Tongue (tissue), 2 donors: ENCODE results near the gene ITSN2. TPM values are rescaled to one million over a fixed set of nuclear protein-coding genes. Genes with fewer than 3 reads are reported as not detected.
"Not testable (repeated sequence)": the region's sequence is repeated elsewhere in the genome, so short reads cannot be mapped to it uniquely, and the experiment has no call there.

Source experiments
- DNase-seq: peaks from one replicate; pipeline ENCODE4 v3.0.0-alpha.2; 2015
- total RNA-seq: library from RNA; depleted of rRNA; stranded (reverse); fragments of >200 nt; gene quantifications from one replicate; pipeline ENCODE4 v1.2.3, GENCODE V29; 2014

The ITSN2 gene
- total RNA-seq, 1 donor from 2014 or later = 44.4 TPM

DNA sequence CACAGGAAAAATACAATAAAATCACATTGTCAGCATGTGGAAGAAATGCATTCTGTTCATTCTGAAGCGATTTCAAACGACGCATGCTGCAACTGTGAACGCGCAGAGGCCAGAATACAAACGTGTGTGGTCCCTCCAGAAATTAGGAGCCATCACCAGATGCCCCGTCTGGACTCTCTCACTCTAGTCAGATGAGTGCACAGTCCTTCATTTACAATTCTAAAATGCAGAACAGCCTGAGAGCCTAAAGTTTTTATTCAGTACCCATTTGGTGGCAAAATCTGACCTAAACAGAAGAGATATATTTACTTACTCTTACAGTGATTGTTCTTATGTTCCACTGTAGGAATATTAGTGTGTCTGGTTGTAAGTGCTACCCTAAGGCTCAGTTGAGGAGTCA is 148.9 kb downstream of the ITSN2 start:
- DNase-seq = no peak

DNA sequence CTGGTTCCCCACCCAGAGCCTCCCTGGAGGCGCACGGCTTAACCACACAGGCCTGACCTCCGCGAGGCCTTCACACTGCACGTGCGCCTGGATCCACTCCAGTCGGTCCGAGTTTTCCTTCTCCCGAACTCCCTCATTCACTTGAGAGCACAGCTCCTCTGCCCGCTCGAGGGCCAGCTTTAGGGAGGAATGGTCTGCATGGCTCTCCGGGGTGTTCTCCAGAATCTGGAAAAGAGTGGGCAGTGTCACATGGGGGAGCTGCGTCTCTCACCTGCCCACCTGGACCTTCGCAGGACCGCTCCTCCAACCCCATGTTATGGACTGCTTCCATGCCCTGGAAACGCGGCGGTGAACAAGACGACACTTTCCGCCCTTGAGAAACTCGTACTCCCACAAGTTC is 149.6 kb downstream of the ITSN2 start:
- no peak for DNase-seq

DNA sequence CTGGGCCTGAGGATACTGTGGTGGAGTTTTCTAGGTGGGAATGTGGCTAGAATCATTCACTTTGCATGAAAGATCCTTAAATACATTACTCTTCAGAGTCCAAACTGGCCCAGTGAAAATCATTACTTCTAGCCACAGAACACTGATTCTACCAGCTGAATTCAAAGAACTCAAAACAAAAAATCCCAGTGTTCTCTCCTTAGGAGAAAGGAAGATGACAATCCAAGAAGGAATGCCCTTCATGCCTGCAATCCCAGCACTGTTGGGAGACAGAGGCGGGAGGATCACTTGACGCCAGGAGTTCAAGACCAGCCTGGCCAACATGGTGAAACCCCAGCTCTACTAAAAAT is 150.3 kb downstream of the ITSN2 start:
- no peak for DNase-seq

DNA sequence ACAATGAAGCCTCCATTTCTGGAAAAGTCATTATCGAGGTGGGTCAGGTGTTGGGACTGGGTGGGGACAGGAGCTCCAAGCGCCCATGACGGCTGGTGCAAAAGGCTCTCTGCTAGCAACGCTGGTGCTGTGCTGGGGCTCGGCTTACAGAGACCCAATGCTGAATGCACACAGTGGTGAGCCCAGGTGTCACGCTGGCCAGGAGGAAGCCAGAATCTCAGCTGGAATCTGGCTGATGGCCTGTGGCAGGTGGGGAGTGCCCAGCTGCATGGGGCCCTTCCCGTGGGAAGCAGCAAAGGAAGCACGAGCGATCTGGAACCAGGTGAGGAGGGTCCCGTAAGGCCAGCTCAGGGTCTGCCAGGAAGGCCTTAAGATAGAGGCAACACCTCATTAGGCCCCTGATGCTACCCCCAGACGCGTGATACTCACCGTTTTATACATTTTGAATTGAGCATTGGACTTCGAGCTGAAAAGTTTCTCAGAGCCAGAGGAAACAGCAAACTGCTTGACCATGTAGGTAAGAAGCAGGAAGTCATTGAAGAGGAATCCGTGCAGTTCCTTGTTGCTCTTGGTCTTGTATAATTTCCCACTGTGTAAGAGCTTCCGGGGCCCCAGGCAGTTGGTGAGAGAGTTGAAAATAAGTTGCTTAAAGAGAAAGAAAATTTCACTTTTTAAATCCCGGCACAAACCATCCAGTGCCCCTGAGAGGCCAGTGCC is 150.8 kb downstream of the ITSN2 start:
- no peak for DNase-seq

DNA sequence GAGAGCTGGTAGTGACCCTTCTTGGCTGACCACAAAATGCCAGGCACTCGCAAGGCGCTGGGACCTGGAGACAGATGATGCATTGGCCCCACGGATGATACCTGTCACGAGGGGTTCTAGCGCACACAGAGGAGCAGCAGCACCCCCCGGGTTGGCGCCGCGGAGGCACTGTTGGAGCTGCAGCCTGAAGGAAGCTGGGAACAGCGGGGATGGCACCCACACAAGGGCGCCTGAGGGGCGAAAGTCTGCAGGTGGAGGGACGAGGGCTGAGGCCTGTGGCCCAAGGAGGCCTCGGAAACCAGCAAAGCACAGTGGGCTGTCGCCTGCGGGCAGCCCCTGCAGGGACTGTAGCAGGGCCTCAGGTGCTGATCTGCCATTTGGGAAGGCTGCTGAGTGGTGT is 151.8 kb downstream of the ITSN2 start:
- DNase-seq = no peak

DNA sequence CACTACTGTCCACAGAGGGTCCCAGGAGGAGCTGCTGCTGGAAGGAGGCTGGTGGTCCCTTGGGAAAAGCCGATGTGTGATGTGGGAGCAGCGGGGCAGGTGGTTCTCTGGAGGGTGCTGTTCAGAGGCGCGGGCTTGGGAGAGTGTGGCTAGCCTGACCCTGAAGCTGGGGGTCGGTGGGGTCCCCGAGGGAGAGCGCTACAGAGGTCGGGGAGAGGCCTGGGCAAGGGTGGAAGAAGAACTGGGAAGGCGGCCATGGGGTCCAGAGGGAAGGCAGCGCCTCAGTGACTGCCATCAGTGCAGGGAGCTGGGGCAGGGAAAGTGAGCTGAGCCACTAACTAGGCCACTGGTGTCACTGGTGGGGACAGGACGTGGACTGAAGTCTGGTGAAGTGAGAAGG is 153.0 kb downstream of the ITSN2 start:
- DNase-seq = no peak

DNA sequence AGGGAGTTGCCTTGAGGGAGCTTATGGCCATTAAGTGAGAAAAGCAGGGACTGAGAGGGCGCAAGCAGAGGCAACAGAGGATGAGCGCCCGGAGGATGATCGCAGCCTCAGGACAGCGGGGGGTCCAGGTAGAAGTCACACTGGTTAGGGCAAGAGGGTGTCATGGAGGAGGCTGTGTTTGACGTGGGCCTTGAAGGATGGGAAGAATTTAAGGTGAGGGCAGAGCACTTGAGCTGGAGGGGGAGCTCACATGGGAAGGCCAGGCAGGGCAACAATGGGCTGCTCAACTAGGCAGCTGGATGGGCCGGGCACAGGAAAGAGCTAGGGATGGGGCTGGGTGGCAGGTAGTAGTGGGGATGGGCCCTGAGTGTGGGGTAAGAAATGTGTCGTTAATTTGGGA is 153.6 kb downstream of the ITSN2 start:
- DNase-seq = no peak

DNA sequence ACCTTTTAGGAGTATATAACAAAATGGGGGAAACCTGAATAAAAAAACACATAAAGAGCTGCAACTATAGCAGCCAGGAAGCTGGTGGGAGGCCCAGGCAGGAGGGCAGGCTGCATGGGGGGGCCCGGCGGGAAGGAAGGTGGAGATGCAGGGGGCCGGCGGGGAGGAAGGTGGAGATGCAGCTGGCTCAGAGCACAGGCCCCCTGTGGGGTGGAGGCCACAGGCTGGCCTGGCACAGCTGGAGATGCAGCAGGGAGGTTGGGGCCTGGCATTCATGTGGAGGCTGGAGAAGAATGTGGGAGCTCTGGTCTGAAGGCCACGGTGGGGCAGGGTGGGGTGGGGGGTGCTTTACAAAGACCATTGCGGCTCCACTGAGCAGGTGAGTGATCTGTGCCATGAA is 154.1 kb downstream of the ITSN2 start:
- DNase-seq = no peak

DNA sequence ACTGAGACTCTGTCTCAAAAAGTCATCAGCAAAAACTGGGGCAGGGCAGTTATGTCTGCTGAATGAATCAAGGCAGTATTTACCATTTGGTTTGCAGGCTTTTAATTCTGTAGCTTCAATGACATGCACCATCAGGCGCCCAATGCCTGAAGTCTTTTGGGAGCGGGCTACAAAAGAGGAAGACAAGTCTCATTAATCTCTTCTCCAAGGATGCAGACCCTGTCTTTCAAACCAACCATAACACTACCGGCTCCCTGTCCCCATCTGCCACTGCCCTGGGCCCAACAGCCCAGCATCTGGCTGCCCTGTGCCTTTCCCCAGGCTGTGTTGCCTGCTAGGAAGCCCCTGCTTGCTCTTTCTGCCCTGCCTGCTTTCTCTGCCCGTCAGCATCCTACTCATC is 155.2 kb downstream of the ITSN2 start:
- no peak for DNase-seq

DNA sequence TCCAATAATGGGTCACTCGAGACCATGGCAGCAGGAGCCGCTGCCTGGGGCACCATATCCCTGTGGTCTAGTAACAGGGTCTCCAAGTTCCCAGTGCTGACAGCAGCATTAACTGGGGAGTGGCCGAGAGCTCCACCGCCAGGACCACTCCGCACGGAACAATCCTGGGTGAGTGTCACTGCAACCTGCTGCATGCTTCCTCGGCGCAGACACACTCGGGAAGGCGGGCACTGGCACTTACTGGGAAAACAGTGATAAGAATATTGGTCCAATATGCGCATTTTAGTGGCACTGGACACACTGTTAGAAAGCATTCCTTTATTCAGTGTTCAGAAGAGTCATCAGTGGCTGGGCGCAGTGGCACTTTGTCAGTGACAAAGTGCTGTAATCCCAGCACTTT is 155.8 kb downstream of the ITSN2 start:
- DNase-seq = no peak

DNA sequence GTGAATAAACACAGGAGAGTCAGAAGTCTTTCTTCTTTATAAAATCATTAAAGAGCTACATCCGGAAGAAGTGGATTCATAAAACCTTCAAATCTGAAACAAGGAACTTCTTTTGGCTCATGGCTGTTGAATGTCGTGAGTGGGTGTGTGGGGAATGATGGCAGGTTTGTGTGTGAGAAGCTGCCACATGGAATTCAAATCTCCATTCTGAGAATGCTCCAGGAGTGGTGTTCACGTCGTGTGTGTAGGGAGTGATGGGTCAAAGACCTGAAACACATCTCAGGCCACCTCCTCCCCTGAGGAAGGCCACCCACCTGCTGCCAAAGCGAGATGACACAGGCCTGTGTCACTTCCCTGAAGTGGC is 156.6 kb downstream of the ITSN2 start:
- DNase-seq = no peak

DNA sequence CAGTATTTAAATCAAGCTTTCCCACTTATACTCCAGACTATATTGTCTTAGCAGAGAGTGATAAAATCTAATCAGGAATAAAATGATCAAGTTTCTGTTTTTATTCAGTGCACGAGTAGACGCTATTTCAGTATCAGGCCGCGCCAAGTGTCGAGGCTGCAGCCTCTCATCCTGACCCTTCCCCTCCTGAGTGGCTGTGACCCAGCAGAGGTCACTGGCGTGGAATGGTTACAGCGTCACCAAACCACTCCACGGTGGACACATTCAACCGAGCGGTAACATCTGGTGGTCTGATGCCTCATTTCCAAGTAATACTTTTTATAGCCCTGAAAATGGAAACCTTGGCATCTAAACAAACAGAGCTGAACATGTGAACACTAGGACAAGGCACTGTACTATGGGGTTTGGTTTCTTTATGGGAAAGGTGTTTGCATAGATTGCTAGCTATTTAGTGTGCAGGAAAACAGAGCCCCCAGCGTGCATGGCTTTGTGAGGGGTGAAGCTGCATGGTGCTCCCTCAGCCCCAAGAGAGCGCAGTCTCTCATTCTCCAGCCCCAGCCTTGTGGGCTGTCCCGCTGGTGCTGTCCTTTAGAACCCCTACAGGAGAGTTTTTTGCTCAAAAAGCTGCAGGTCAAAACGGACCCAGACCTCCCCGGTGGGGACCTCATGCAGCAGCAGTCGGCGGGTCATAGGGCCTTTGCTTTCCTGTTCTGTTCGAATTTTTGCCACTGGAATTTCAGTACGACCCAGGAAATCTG is 157.1 kb downstream of the ITSN2 start:
- no peak for DNase-seq

DNA sequence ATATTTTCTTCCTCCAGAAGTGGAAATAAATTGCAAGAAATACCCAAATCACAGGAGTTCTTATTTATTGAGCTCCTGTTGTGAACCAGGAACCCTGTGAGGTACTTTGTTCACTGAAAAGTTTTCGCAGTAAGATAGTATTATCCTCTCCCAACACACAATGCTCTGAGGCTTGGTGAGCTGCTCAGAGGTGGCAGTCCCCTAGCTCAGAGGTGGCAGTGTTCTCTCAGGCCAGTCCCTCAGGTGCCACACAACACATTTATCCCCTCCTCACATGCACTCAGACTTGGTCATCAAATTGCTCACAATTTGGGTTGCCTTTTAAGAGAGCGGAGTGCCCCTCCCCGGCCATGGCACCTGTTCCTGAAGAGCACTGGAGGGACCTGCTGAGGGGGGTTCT is 159.5 kb downstream of the ITSN2 start:
- no peak for DNase-seq

DNA sequence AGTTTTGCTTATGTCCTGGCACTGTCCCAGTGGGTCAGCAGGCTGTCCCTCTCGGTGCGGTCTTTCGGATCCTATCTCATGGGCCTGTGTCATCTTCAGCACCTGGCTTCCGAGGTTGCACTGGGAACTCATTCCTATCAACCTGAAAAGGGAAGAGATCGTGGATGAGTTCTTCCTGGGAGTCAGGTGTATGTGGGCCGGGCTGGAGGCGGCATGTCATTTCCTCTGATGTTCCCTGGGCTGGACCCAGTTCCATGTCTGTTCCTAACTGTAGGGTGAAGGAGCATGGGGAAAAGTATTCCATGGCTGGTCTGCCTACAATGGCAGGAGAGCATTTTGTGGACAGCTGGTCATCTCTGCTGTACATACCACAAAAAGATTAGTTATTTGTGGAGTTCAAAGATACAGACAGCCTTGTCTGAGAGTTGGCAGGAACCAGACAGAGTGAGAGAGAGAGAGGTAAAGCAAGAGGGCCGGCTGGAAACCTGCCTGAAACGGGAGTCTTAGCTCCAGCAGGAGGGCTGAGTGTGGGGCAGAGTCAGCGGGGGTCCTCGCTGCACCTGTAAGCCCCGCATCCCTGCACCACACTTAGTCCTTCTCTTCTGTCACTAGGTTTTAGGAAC is 160.3 kb downstream of the ITSN2 start:
- DNase-seq = no peak

DNA sequence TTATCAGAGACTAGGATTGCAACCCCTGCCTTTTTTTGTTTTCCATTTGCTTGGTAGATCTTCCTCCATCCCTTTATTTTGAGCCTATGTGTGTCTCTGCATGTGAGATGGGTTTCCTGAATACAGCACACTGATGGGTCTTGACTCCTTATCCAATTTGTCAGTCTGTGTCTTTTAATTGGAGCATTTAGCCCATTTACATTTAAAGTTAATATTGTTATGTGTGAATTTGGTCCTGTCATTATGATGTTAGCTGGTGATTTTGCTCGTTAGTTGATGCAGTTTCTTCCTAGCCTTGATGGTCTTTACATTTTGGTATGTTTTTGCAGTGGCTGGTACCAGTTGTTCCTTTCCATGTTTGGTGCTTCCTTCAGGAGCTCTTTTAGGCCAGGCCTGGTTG is 163.1 kb downstream of the ITSN2 start:
- DNase-seq = not testable (repeated sequence)

DNA sequence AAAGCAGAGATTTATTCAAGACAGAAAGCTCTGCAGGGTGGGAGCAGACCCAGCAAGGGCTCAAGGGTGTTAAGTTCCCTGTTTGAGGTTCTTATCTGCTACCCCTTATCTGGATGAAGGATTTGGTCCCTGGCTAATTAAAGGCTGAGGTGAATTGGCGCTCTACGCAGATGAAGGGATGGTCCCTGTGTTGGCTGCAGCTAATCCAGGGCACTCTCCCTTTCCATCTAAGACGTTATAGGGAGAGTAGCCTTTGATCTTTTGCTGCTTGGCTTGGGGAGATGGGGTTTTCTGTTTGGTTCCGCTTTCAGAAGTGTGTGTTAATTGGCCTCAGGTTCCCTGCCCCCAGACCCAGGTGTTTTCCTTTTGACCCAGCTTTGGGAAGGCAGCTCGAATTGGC is 168.5 kb downstream of the ITSN2 start:
- no peak for DNase-seq

DNA sequence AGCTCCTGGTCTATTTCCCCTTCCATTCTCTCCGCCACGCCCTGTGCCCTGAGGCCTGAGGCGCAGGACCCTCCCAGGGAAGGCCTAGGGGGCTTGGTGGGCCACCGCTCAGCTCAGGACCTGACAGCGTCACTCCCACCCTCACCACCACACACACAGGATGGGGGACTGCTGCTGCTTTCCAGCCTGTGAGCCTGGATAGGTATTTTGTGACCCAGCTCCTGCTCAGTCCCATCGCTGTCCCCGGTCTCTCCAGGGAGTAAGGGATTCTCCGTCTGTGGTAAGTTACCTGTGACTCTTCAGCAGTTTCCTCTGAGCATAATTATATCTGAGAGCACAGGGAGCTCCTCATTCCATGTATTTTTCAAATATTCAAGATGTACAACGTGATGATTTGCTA is 169.2 kb downstream of the ITSN2 start:
- no peak for DNase-seq

DNA sequence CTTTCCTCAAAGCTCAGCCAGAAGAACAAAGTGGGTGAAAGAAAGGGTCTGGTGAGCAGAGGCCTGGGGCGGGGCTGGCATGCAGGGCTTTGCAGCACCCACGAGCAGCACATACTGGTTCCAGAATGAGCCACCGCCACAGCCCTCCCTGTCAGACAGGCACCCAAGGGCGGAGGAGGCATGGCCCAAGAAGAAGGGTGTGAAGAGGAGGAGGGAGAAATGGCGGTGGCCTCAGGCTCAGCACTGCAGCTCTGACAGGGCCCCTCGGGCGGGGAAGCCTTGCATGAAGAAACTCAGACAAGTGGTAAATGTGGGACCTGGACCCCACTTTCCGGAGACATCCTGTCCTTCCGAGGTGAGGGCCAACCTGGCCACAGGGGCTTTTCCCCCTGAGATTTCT is 169.8 kb downstream of the ITSN2 start:
- DNase-seq = no peak

DNA sequence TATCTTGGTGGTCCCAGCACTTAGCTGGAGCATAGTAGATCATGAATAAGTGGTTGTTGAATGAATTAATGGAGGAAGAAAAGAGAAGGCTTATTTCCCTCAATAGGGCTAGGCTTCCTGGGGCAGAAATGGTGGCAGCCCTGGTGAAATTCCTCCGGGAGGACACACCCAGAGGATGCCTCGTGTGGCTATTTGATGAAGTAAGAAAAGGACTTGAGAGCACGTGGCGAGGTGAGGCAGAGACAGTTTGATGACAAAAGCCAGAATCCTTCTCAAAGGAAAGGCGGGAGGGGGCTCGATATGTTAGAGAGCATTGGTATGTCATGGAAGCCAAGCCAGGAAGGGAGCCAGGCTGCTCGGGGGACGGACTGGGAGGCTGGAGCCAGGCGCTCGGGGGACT is 170.8 kb downstream of the ITSN2 start:
- no peak for DNase-seq

DNA sequence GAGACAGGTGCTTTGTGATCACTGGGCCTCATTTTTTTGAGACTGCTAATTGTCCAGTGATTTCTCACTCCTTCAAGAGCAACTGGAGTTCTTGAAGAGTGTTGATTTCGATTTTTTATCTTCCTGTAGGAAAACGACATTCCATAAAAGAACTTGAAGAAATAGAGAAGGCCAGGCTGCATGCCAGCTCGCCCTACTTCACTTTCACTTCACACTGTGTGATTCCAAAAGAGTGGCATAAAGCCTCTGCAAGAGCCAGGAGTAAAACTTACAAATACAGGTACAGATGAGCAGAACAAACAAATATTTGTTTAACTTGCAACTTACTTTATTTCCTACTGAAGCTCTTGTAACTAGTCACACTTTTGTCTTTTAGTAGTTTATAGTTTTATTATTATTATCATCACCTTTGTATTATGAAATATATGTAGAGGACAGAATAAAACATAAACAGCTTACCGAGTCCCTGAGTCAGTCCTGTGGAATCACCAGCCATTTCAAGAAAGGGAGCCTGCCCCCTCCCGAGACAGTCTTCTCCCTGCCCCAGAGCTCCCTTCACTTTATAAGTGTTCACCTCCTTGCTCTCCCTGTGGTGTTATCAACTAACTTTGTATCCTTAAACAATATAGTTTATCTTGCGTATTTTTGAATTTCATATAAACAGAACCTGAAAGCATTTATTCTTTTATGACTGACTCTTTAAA is 176.8 kb downstream of the ITSN2 start:
- DNase-seq = no peak

DNA sequence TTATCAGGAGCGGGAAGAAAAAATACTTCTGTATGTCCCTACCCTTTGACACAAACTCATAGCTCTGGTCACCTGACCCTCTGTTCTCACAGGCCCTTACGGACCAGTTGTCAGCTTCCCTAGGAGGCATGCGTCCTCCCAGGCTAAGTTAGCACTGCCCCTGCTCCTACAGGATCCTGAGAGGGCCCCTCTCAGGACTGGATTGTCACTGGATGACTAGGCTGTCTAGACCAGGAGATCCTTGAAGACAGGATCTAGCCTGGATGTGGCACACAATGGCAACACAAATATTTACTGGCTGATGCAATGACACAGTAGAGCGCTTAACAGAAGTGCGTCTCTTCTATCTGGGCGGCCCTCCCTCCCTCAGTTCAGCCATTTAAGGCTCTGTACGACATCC is 177.8 kb downstream of the ITSN2 start:
- peak; percentile 33 for DNase-seq

DNA sequence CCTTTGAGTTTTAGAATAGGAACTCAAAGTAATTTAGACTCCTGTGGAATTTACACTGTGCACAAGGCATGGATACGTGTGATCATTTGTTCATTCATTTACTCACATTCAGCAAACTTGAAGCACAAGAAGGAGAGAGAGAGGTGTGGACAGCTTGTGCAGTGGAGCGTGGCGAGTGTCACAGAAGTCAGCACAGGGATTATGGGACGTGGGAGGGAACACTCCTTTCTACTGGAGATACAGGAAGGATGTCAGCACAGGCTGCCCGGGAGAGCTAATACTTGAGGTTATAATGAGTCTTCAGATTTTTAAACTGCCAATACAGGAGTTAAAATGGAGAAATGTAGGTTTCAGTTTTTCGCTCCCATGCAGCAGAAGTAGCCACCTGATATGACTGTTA is 178.5 kb downstream of the ITSN2 start:
- DNase-seq = peak; percentile 49

DNA sequence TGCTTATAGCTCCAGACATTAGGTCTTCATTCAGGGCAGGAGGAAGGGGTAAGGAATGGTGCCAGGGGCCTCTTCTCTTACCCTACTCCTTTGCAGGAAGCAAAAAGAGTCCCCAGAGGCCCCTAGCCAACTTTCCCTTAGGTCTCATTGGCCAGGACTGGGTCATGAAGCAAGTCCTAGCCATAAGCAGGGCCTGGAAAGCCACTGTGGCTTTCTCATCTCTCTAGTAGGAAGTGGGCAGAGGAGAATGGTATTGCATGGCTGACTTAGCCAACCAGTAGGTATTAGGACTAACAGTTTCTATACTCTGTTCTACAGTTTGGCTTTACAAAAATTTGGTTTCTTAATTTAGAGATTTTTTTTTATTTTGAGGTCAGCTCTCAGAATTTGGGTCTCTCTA is 180.7 kb downstream of the ITSN2 start:
- no peak for DNase-seq
